Activated CD8-positive, alpha-beta memory T cell treated with anti-CD3 and anti-CD28 coated beads, Interleukin-2, amount 50 U/mL, for 1 hour (primary cell): ENCODE measurements around the gene FMN1.

Source experiments
- DNase-seq: peaks from one replicate; pipeline ENCODE4 v3.0.0-alpha.2; 2020; ENCODE audit errors: extremely low read depth

Gene FMN1

DNA sequence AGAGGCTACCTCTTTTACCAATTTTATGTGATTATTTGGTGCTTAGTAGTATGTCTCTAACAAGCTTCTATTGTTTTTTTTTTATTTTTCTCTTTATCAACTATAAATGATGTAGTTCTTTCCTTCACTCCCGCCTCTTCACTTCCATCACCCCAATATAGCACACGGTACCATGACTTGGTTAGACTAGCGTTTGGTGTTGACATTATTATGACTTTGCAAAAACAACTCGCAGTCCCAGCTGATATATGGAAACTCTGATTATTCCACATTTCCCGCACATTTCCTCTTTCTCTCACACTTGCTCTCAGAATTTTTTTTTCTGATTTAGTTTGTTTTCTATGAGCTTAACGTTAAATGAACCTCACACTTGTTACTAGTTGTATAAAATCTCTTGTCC, 314.5 kb downstream of the FMN1 start:
- no peak for DNase-seq

GRCh38 chr15:32878869-32879805, 315.4 kb downstream of the FMN1 start:
- DNase-seq = no peak

GRCh38 chr15:32878342-32878741, 316.2 kb downstream of the FMN1 start:
- DNase-seq = no peak

DNA sequence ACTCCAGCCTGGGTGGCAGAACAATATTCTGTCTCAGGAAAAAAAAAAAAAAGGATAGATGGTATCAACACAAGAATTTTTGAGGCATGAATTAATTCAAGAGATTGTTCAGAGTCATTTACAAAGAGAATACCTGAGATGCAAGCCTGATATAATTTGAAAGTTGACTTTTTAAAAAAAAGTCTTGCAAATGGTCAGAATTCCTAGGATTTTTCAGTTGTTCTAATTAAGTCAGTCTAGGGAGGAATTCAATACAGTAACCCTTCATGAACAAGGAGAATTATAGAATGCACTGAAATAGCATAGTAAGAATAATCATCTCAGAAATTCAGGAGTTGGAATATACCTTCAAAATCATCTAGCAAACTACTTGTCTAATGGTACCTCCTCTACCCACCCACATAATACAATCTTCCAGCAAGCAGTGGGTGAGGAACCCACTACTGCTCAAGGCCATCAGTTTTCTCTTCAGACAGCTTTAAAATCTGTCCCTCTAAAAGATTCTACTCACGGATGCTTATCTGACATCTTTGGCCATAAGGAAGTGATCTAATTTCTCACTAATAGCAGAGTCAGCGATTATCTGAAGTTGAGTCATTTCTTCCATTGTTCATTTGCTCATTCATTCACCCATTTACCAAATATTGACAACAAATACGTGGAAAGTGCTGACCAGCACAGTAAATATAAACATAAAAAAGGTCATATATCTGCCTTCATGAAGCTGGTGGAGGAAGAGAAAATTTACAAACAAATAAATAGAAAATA, 317.1 kb downstream of the FMN1 start:
- no peak for DNase-seq

- no peak for DNase-seq
Measured at GRCh38 chr15:32873284-32874114, 321.0 kb downstream of the FMN1 start.

- DNase-seq = no peak
Measured at GRCh38 chr15:32872621-32873283, 321.8 kb downstream of the FMN1 start.

DNA sequence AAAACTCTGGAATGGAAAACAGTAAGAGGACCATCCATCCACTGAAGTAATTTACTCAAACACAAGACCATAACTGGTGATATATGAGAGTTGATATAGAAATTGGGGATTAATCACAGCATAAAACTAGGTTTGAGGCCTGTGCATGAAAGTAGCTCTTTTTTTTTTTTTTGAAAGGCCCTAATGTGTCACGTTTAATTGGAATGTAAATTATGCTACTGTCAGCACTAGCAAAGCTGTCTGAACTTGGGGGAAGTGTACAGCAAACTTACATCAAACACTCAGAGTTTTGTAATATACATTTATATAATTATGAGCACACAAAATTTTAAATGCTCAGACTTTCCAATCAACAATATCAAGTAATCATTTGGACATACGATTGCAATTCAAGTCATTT, 322.6 kb downstream of the FMN1 start:
- no peak for DNase-seq

DNA sequence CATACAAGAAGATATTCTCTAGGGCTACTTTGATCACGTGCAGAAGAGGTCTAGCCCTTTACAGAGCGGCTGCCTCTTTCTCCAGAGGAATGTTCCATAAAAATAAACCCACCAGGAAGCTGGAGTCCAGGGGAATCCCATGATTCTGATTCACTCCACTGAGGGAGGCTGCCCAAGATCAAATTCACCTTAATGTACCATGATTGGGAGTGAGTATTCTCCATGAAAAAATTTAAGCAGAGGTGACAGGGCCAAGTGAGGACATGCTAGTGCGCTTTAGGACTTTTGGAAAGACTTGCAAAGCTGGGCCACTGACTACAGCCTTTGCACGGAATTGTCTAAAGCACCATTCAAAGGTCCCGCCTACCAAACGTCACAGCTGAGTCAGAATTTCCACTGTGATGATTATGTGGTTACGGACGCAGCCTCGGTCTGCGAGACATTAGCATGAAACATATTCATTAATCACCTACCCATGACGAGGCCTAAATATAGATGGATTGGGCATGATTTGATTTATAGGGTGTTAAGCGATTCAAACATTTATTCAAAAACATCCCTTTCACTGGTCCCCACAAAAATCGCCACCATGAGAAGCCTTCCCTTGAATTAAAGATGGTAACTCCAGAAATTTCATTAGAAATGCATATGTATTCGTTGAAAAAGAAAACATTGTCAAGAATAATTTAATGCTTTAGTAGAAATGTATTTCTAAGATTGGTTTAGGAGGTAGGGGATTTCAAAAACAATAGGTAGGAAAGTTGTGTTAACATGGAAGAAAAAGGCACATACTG, 324.1 kb downstream of the FMN1 start:
- no peak for DNase-seq

GRCh38 chr15:32869776-32870175, 324.7 kb downstream of the FMN1 start:
- no peak for DNase-seq

GRCh38 chr15:32867313-32867626, 327.2 kb downstream of the FMN1 start:
- DNase-seq = no peak

GRCh38 chr15:32866454-32867312, 327.8 kb downstream of the FMN1 start:
- no peak for DNase-seq

GRCh38 chr15:32864841-32865240, 329.7 kb downstream of the FMN1 start:
- DNase-seq = no peak

DNA sequence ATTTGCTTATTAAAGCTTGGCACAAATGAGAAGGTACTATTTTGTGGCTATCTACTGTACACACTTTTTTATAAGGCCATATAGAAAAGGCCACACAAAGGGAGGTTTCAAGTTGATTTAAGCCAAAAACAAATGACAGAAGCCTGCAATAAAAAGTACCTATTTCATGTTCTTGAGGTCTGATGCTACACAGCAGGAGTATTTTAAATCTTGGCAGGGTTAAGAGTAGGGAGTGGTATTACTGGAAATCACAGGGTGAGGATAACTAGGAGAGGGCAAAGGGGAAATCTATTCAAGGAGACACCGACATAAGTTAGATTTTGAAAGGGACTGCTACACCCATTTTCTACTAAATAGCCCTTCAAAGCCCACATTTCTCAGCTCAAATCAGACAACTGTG, 330.5 kb downstream of the FMN1 start:
- no peak for DNase-seq

GRCh38 chr15:32861761-32862160, 332.8 kb downstream of the FMN1 start:
- DNase-seq = no peak

DNA sequence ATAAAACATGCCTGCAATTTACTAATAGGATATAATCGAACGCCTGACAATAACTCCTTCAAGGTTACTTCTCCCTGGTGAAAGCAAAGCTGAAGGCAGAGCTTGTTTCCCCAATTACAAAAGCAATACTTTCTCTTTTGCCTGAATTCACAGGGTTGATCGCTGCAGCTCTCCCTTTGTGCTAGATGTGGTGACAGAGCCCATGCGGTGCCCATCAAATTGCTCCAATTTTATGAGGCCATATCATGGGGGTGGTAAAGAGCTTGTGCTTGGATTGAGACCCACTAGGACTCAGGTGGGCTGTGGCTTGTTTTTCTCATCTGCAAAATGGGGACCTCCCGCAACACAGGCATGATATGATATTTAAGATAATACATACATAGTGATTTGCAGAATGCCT, 333.3 kb downstream of the FMN1 start:
- no peak for DNase-seq

DNA sequence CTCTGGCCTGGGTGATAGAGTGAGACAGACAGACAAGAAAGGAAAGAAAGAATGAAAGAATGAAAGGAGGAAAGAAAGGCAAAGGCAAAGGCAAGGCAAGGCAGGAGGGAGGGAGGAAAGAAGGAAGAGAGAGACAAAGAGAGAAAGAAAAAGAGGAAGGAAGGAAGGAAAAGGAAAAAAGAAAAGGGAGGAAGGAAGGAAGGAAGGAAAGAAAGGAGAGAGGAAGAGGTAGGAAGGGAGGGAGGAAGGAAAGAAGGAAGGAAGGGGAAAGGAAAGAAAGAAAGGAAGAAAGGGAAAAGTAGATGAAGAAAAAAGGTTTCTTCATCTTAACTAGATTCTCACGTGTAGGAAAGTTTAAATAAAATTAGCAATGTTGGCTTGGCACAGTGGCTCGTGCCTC, 334.5 kb downstream of the FMN1 start:
- no peak for DNase-seq

- DNase-seq = no peak
Measured at GRCh38 chr15:32859251-32859650, 335.3 kb downstream of the FMN1 start.

DNA sequence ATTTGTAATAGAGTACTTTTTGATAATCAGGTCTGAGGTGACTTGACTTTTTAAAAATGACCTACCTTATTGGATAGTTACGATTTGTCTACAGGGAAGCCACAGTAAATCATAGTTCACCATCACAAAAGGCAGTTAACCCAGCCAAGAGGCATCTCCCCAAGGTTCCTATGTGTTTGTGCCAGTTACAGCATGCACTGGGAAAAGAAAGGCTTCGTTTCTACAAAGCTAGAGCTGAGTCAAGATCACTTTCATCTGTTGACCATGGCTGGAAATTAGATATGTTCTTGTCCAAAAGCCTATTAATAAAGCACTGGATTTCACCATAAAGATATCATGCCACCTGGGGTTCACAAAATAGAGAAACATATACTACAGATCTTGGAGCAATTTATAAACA, 336.8 kb downstream of the FMN1 start:
- no peak for DNase-seq

DNA sequence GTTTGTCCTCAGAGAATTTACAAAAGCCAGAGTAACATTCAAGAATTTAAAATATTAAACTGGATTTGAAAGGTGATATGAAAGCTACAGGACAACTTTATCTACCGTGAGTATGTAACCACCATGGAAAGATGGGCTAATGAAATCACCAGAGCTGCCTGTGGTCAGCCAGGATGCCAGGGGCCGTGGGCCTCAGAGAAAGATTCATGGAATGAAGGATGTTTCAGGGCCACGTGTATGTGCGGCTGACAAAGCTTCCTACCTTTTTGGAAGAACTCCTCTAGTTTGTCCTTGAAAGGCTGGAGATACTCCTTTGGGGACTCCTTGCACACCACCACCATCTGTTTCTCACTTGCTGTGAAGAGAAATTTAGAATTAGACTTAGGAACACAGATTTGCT, 337.8 kb downstream of the FMN1 start:
- no peak for DNase-seq

DNA sequence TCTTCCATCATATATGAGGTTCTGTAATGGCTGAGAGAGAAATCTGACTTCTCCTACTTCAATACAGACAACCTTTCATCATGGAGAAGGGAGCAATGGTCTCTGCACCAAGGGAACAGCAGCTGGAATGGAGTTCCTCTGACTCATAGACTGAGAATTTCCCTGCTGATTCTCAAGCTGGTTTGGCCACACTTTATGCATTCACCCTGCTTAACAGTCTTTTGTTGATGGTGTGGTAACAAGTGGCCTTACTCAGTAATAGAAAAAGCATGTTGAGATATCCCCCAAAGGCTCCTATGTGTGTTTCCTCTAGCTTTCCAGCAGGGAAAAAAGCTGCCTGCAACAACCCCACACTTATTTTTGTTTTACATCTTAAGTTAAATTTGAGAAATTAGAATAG, 338.6 kb downstream of the FMN1 start:
- DNase-seq = no peak
